K562 (cell line): ENCODE data around the gene UBA52. TPM values are rescaled to one million over a fixed set of nuclear protein-coding genes. Genes with fewer than 3 reads are reported as not detected.

ENCODE experiments used
- CBFA2T3 ChIP-seq: fragments of 450-650 bp; IDR thresholded peaks from 2 replicates; pipeline ENCODE4 v1.6.1; 2017
- CBX3 ChIP-seq, 2 experiments: IDR thresholded peaks; 1 replicate in 1 of 2; 2 replicates in 1 of 2; pipeline ENCODE4 v1.6.1; 2012; ENCODE audit warnings: inconsistent platforms in 2 of 2, low read length in 2 of 2, borderline replicate concordance in 1 of 2, control low read depth in 1 of 2
- CHCHD3 ChIP-seq: fragments of 250-450 bp; sonication (Bioruptor Pico); IDR thresholded peaks from 2 replicates; pipeline ENCODE4 v2.1.2; 2022; ENCODE audit warnings: mild to moderate bottlenecking
- CHD7 ChIP-seq: fragments of 200-600 bp; sonication (generic); IDR thresholded peaks from one replicate; pipeline ENCODE4 v1.6.1; 2012; ENCODE audit warnings: mild to moderate bottlenecking, low read depth, low read length, inconsistent platforms
- EZH2 ChIP-seq: IDR thresholded peaks from 2 replicates; pipeline ENCODE4 v1.6.1; 2012; ENCODE audit warnings: low read depth, mild to moderate bottlenecking, inconsistent platforms, low read length, borderline replicate concordance
- GMEB1 ChIP-seq: fragments of 250-450 bp; sonication (Bioruptor Pico); IDR thresholded peaks from 2 replicates; pipeline ENCODE4 v1.4.0; 2020; ENCODE audit warnings: mild to moderate bottlenecking
- GTF2A2 ChIP-seq: IDR thresholded peaks from 2 replicates; pipeline ENCODE4 v1.6.1; 2016; ENCODE audit warnings: mild to moderate bottlenecking, missing genetic modification characterization, missing compliant biosample characterization
- KAT8 ChIP-seq: fragments of 450-650 bp; IDR thresholded peaks from 2 replicates; pipeline ENCODE4 v1.6.1; 2016; ENCODE audit warnings: low read depth, mild to moderate bottlenecking
- MCM5 ChIP-seq: fragments of 450-650 bp; IDR thresholded peaks from 2 replicates; pipeline ENCODE4 v1.6.1; 2016; ENCODE audit warnings: low read depth
- NUFIP1 ChIP-seq: fragments of 450-650 bp; IDR thresholded peaks from 2 replicates; pipeline ENCODE4 v1.6.1; 2018; ENCODE audit not compliant: partially characterized antibody
- SMAD1 ChIP-seq: fragments of 150-350 bp; IDR thresholded peaks from 2 replicates; pipeline ENCODE4 v1.6.1; 2014; ENCODE audit warnings: low read length, low read depth; ENCODE audit not compliant: partially characterized antibody
- THRAP3 ChIP-seq: fragments of 450-650 bp; IDR thresholded peaks from 2 replicates; pipeline ENCODE4 v1.6.1; 2016; ENCODE audit warnings: mild to moderate bottlenecking, inconsistent platforms, borderline replicate concordance
- TRIM24 ChIP-seq, 2 experiments: fragments of 450-650 bp; IDR thresholded peaks; 2 replicates each; pipeline ENCODE4 v1.6.1; 2016
- ZNF140 ChIP-seq: fragments of 250-450 bp; sonication (Bioruptor Pico); IDR thresholded peaks from 2 replicates; pipeline ENCODE4 v1.8.0; 2021; ENCODE audit warnings: moderate library complexity, mild to moderate bottlenecking, inconsistent platforms
- polyA plus RNA-seq, 8 experiments: library from polyadenylated mRNA; depleted of rRNA in 4 of 8; stranded (reverse) in 5 of 8; unstranded in 3 of 8; fragments of >200 nt; fragmentation: Nextera tagmentation in 2 of 8; fragmentation: Illumina TruSeq in 1 of 8; extraction: Ambion mirVana in 2 of 8; extraction: Trizol in 1 of 8; gene quantifications; 2 replicates each; pipeline versions ENCODE4 v1.2.1 to v1.2.3, GENCODE V29; 2011 to 2014; ENCODE audit warnings: inconsistent platforms in 1 of 8, missing spikeins in 1 of 8
- total RNA-seq, 7 experiments: library from RNA; depleted of rRNA in 6 of 7; stranded (reverse); fragments of >200 nt in 6 of 7; fragmentation: Illumina TruSeq in 2 of 7; extraction: Trizol in 2 of 7; gene quantifications; 2 replicates each; pipeline versions ENCODE4 v1.2.1 to v1.2.3, GENCODE V29; 2011 to 2021; ENCODE audit warnings: low replicate concordance in 1 of 7

The UBA52 gene
- total and polyA plus RNA-seq, 9 of the 15 experiments (the other 6 are each of a cell fraction or from before 2014, with no cell fraction given): 1,110 to 2,751 (median 1,733) TPM

GRCh38 chr19:18571564-18572344, at the start of gene UBA52 (continued):
- TF ChIP-seq CHD7 (no peak), NUFIP1 (no peak), CBFA2T3 (no peak), CHCHD3 (CRISPR knock-in tag) (no peak), TRIM24 (IDR thresholded peaks at IDR 0.05) (no peak), CBX3 (IDR thresholded peaks at IDR 0.05; ENCODE audit: borderline replicate concordance in 1 of 2, low read length in 2 of 2) (peak in 1 of 2 experiments; percentile 77; a peak in 1 of 3 replicates), GTF2A2 (tag) (no peak), KAT8 (no peak), EZH2 (no peak), GMEB1 (CRISPR knock-in tag) (peak; percentile 92), MCM5 (no peak), SMAD1 (no peak), THRAP3 (no peak), ZNF140 (CRISPR knock-in tag) (no peak)
